H54 (cell line): Measurements from ENCODE around the gene TUBB3.
A peak's percentile ranks its signal among the peaks of the same experiment; 100 is the strongest.

Source experiments
- DNase-seq: peaks from one replicate; pipeline ENCODE4 v3.0.0; 2011; ENCODE audit warnings: low spot score, mixed read lengths; ENCODE audit not compliant: insufficient read length
- FAIRE-seq: peaks from 3 replicates; lab custom pipeline; 2011; peaks lifted over from hg19 to GRCh38; lab: Jason Lieb, UNC
- POLR2A ChIP-seq: IDR thresholded peaks from 2 replicates; pipeline ENCODE4 v1.6.1; 2011; ENCODE audit warnings: low read depth, mild to moderate bottlenecking, low read length

Gene TUBB3

GRCh38 chr16:89952049-89952448, 28.9 kb downstream of the TUBB3 start:
- FAIRE-seq = no peak
- no peak for DNase-seq
- TF ChIP-seq POLR2A = no peak

- no peak for DNase-seq
- FAIRE-seq = no peak
- TF ChIP-seq POLR2A = no peak
Observed at GRCh38 chr16:89952551-89952950, 29.4 kb downstream of the TUBB3 start.

- no peak for TF ChIP-seq POLR2A
- FAIRE-seq (no peak), DNase-seq (no peak)
Observed at GRCh38 chr16:89953671-89954406, 30.7 kb downstream of the TUBB3 start.

- TF ChIP-seq POLR2A = no peak
- FAIRE-seq (no peak), DNase-seq (no peak)
Observed at GRCh38 chr16:89954462-89954861, 31.3 kb downstream of the TUBB3 start.

GRCh38 chr16:89955001-89955685, 32.0 kb downstream of the TUBB3 start:
- no peak for FAIRE-seq
- TF ChIP-seq POLR2A = no peak
- no peak for DNase-seq

- DNase-seq (no peak), FAIRE-seq (no peak)
- TF ChIP-seq POLR2A = no peak
Observed at GRCh38 chr16:89956505-89957215, 33.5 kb downstream of the TUBB3 start.

GRCh38 chr16:89957216-89957785, 34.2 kb downstream of the TUBB3 start:
- no peak for FAIRE-seq
- no peak for DNase-seq
- no peak for TF ChIP-seq POLR2A

GRCh38 chr16:89958068-89958467, 34.9 kb downstream of the TUBB3 start:
- no peak for TF ChIP-seq POLR2A
- no peak for FAIRE-seq
- peak; percentile 85 for DNase-seq

GRCh38 chr16:89958596-89958995, 35.5 kb downstream of the TUBB3 start:
- no peak for TF ChIP-seq POLR2A
- DNase-seq (no peak), FAIRE-seq (no peak)

- DNase-seq (no peak), FAIRE-seq (no peak)
- no peak for TF ChIP-seq POLR2A
Observed at GRCh38 chr16:89960966-89961365, 37.8 kb downstream of the TUBB3 start.

GRCh38 chr16:89961920-89962319, 38.8 kb downstream of the TUBB3 start:
- TF ChIP-seq POLR2A = no peak
- no peak for DNase-seq
- FAIRE-seq = no peak

GRCh38 chr16:89962754-89963498, 39.8 kb downstream of the TUBB3 start:
- TF ChIP-seq POLR2A = no peak
- FAIRE-seq (no peak), DNase-seq (no peak)

- TF ChIP-seq POLR2A = no peak
- DNase-seq (no peak), FAIRE-seq (no peak)
Observed at GRCh38 chr16:89964201-89964600, 41.1 kb downstream of the TUBB3 start.
